Fibroblast of gingiva (primary cell): Measurements from ENCODE around the gene GULP1.
A peak's percentile ranks its signal among the peaks of the same experiment; 100 is the strongest.
"Not testable (repeated sequence)": the region's sequence is repeated elsewhere in the genome, so short reads cannot be mapped to it uniquely, and the experiment has no call there.

Source experiments
- DNase-seq: peaks from one replicate; pipeline ENCODE4 v3.0.0-alpha.2; 2011; ENCODE audit warnings: low read depth

GULP1 gene

GRCh38 chr2:188601927-188602326, 310.3 kb downstream of the GULP1 start:
- DNase-seq: peak; percentile 21

- no peak for DNase-seq
Measured at GRCh38 chr2:188604579-188604978, 312.9 kb downstream of the GULP1 start.

- DNase-seq: not testable (repeated sequence)
Measured at GRCh38 chr2:188605609-188606584, 314.2 kb downstream of the GULP1 start.

- DNase-seq: not testable (repeated sequence)
Measured at GRCh38 chr2:188606596-188606995, 314.9 kb downstream of the GULP1 start.

- peak; percentile 57 for DNase-seq
Measured at GRCh38 chr2:188607501-188607900, 315.8 kb downstream of the GULP1 start.

- DNase-seq: no peak
Measured at GRCh38 chr2:188609321-188610049, 317.8 kb downstream of the GULP1 start.

GRCh38 chr2:188610050-188610444, 318.4 kb downstream of the GULP1 start:
- DNase-seq: no peak

GRCh38 chr2:188610827-188611226, 319.2 kb downstream of the GULP1 start:
- no peak for DNase-seq

- no peak for DNase-seq
Measured at GRCh38 chr2:188619146-188619545, 327.5 kb downstream of the GULP1 start.

- no peak for DNase-seq
Measured at GRCh38 chr2:188620916-188621315, 329.2 kb downstream of the GULP1 start.

GRCh38 chr2:188622601-188623260, 331.1 kb downstream of the GULP1 start:
- no peak for DNase-seq

- peak; percentile 68 for DNase-seq
Measured at GRCh38 chr2:188623995-188624643, 332.4 kb downstream of the GULP1 start.

GRCh38 chr2:188627471-188627870, 335.8 kb downstream of the GULP1 start:
- no peak for DNase-seq

GRCh38 chr2:188628989-188629752, 337.5 kb downstream of the GULP1 start:
- DNase-seq: peak; percentile 92

GRCh38 chr2:188629753-188630527, 338.3 kb downstream of the GULP1 start:
- peak; percentile 98 for DNase-seq

- DNase-seq: no peak
Measured at GRCh38 chr2:188631037-188631809, 339.5 kb downstream of the GULP1 start.

- no peak for DNase-seq
Measured at GRCh38 chr2:188634656-188635055, 343.0 kb downstream of the GULP1 start.
